ENCODE results near the gene DPH2. TPM values are rescaled to one million over a fixed set of nuclear protein-coding genes. Genes with fewer than 3 reads are reported as not detected.

Gene DPH2
- total and polyA plus RNA-seq, 8 donors: 10.8 to 22.0 (median 14.5) TPM

DNA sequence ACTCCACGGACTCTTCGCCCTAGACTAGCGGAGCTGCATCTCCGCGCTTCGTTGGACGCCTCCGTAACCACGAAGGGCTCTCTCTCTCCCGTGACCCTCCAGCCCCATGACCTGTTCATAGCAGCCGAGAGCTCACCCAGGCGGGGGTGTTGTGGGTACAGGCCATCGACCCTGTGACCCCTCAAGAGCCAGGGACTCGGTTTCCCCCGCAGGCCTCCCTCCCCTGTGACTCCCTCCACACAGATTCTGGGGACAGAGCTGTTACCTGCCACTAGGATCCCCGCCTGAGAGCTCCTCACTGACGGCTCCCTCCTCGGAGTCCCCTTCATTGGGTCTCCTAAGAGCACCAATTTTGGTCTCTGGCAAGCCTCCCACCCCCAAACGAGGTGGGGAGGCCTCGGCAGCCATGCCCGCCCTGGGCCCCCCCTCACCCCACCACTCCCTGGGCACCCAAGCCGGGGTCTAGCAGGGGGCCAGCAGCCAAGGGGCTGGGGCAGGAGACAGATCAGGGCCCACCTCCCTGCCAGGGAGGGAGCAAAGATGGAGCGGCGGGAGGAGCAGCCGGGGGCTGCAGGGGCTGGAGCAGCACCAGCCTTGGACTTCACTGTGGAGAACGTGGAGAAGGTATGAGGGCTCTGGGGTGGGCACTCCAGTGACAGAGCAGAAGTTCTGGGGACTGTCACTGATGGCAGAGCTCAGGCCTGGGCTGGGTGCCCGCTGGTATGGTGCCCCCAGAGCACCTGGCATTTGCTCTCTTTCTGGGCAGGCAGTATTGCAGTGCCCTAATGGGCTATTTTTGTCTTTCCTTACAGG is 22.5 kb upstream of the DPH2 start:
- Histone ChIP-seq H3K4me1 (peaks cover 8 to 28% (median 18%) of the 10 kb centered on the region in 3 donors), H3K9me3 (no peaks in the 10 kb centered on the region), H3K36me3 (no peaks in the 10 kb centered on the region), H3K27ac (peak overlapping the region; percentile 93 to 100 (median 96)), H3K4me3 (peak overlapping the region; percentile 55 to 81 (median 72)), H3K27me3 (no peaks in the 10 kb centered on the region)
- no peak for ATAC-seq
- WGBS, 2 donors: 3% methylated on average over 19 to 27 of the region's 27 CpGs
- TF ChIP-seq, protein P1, sequence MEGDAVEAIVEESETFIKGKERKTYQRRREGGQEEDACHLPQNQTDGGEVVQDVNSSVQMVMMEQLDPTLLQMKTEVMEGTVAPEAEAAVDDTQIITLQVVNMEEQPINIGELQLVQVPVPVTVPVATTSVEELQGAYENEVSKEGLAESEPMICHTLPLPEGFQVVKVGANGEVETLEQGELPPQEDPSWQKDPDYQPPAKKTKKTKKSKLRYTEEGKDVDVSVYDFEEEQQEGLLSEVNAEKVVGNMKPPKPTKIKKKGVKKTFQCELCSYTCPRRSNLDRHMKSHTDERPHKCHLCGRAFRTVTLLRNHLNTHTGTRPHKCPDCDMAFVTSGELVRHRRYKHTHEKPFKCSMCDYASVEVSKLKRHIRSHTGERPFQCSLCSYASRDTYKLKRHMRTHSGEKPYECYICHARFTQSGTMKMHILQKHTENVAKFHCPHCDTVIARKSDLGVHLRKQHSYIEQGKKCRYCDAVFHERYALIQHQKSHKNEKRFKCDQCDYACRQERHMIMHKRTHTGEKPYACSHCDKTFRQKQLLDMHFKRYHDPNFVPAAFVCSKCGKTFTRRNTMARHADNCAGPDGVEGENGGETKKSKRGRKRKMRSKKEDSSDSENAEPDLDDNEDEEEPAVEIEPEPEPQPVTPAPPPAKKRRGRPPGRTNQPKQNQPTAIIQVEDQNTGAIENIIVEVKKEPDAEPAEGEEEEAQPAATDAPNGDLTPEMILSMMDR (IDR thresholded peaks at IDR 0.05): no peak
- no peak for FAIRE-seq
- peak in 2 of 6 donors; percentile 58 to 66 for DNase-seq
- intact Hi-C loops (cut with DNase I): no loop called here

GRCh38 chr1:43947874-43948437 is 21.9 kb upstream of the DPH2 start:
- ATAC-seq (no peak), FAIRE-seq (no peak), DNase-seq (no peak)
- Histone ChIP-seq H3K27me3 (no peaks in the 10 kb centered on the region), H3K36me3 (no peaks in the 10 kb centered on the region), H3K9me3 (no peaks in the 10 kb centered on the region), H3K4me3 (peak overlapping the region in 3 of 4 donors; percentile 55 to 78 (median 65)), H3K27ac (no peak overlapping the region), H3K4me1 (peaks cover 8 to 28% (median 18%) of the 10 kb centered on the region in 3 donors)
- 27 to 35% methylated on average over 3 of the region's 3 CpGs for WGBS, 2 donors
- intact Hi-C loops (cut with DNase I): no loop called here
- TF ChIP-seq, protein P1 (IDR thresholded peaks at IDR 0.05): no peak

DNA sequence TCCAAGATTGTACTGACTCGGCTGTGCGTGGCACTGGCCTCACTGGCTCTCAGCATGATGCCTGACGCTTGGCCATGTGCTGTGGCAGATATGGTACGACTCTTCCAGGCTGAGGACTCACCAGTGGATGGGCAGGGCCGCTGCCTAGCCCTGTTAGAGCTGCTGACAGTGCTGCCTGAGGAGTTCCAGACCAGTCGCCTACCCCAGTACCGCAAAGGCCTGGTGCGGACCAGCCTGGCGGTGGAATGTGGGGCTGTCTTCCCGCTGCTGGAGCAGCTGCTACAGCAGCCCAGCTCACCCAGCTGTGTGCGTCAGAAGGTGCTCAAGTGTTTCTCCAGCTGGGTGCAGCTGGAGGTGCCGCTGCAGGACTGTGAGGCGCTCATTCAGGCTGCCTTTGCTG is 20.1 kb upstream of the DPH2 start:
- FAIRE-seq (no peak), DNase-seq (peak in 1 of 6 donors; percentile 40), ATAC-seq (no peak)
- Histone ChIP-seq H3K9me3 (no peaks in the 10 kb centered on the region), H3K4me1 (peaks cover 8 to 26% (median 18%) of the 10 kb centered on the region in 3 donors), H3K4me3 (no peak overlapping the region), H3K27me3 (no peaks in the 10 kb centered on the region), H3K27ac (no peak overlapping the region), H3K36me3 (no peaks in the 10 kb centered on the region)
- TF ChIP-seq, protein P1 (IDR thresholded peaks at IDR 0.05): no peak
- WGBS, 2 donors: 89 to 92% methylated on average over 13 of the region's 13 CpGs
- intact Hi-C loops (cut with DNase I): no loop called here

GRCh38 chr1:43951021-43951985 is 18.5 kb upstream of the DPH2 start:
- TF ChIP-seq, protein P1 (IDR thresholded peaks at IDR 0.05): no peak
- no peaks in the 10 kb centered on the region for H3K36me3 ChIP-seq
- WGBS, 2 donors: 84 to 90% methylated on average over 4 of the region's 4 CpGs
- H3K27ac ChIP-seq: no peak overlapping the region
- DNase-seq (no peak), FAIRE-seq (no peak), ATAC-seq (no peak)
- H3K4me1 ChIP-seq: peaks cover 4 to 15% (median 9%) of the 10 kb centered on the region in 3 donors
- intact Hi-C loops (cut with DNase I): no loop called here
- no peak overlapping the region for H3K4me3 ChIP-seq
- no peaks in the 10 kb centered on the region for H3K9me3 ChIP-seq
- no peaks in the 10 kb centered on the region for H3K27me3 ChIP-seq
